Natural killer cell (primary cell): ENCODE results near the gene DDN. TPM values are rescaled to one million over a fixed set of nuclear protein-coding genes. Genes with fewer than 3 reads are reported as not detected.
A peak's percentile ranks its signal among the peaks of the same experiment; 100 is the strongest.

ENCODE experiments used
- ATAC-seq, 3 donors: fragments of 150-1000 bp in 2 of 3; fragments of 200-7000 bp in 1 of 3; cut with Tn5 transposase; 1 replicate in 1 of 3; 2 replicates in 2 of 3; pipeline ENCODE4 v1.10.0; 2021; ENCODE audit warnings: mild to moderate bottlenecking in 2 of 3, moderate library complexity in 2 of 3
- DNase-seq, 2 donors: peaks; one replicate each; pipeline versions ENCODE4 v3.0.0 to v3.0.0-alpha.2; 2013 to 2021; ENCODE audit warnings: mixed read lengths in 1 of 2
- H3K27ac ChIP-seq: one replicate; pipeline ENCODE4 v1.5.1; 2013; ENCODE audit warnings: mild to moderate bottlenecking, low read length
- H3K27me3 ChIP-seq: one replicate; pipeline ENCODE4 v1.6.1; 2013; ENCODE audit warnings: low read length; ENCODE audit not compliant: control insufficient read depth, insufficient read depth
- H3K36me3 ChIP-seq: one replicate; pipeline ENCODE4 v1.6.1; 2013; ENCODE audit warnings: low read length; ENCODE audit not compliant: control insufficient read depth, insufficient read depth
- H3K4me1 ChIP-seq: one replicate; pipeline ENCODE4 v1.6.1; 2013; ENCODE audit warnings: low read length; ENCODE audit not compliant: control insufficient read depth, insufficient read depth
- H3K4me3 ChIP-seq: one replicate; pipeline ENCODE4 v1.5.1; 2013; ENCODE audit warnings: low read length
- H3K9me3 ChIP-seq: one replicate; pipeline ENCODE4 v1.6.1; 2013; ENCODE audit warnings: low read length; ENCODE audit not compliant: control insufficient read depth, insufficient read depth
- H3K27ac Mint-ChIP-seq, 2 donors: one replicate each; pipeline ENCODE4 v1.8.0; 2022; ENCODE audit warnings: mild to moderate bottlenecking in 2 of 2, mixed read lengths in 2 of 2, moderate library complexity in 1 of 2
- H3K27me3 Mint-ChIP-seq, 2 donors: one replicate each; pipeline ENCODE4 v1.8.0; 2022; ENCODE audit warnings: low read depth in 2 of 2, mixed read lengths in 2 of 2
- H3K36me3 Mint-ChIP-seq: one replicate; pipeline ENCODE4 v1.8.0; 2022; ENCODE audit warnings: mixed read lengths
- H3K4me1 Mint-ChIP-seq, 2 donors: one replicate each; pipeline ENCODE4 v1.8.0; 2022; ENCODE audit warnings: mixed read lengths in 2 of 2
- H3K4me3 Mint-ChIP-seq: one replicate; pipeline ENCODE4 v1.8.0; 2022; ENCODE audit warnings: mild to moderate bottlenecking, moderate library complexity, mixed read lengths
- H3K9me3 Mint-ChIP-seq, 2 donors: one replicate each; pipeline ENCODE4 v1.8.0; 2022; ENCODE audit warnings: mixed read lengths in 2 of 2
- WGBS: methylation state at CpG from one replicate; pipeline ENCODE4 v1.1.7; 2013; ENCODE audit warnings: missing lambda C conversion rate; ENCODE audit not compliant: insufficient coverage; 5-methylcytosine and 5-hydroxymethylcytosine counted together
- intact Hi-C: fragments of 100-400 bp; cut with micrococcal nuclease; formaldehyde crosslinking; loops from one replicate; pipeline ENCODE4 v1.14.2; 2022
- total RNA-seq, 4 donors: library from RNA; stranded (reverse); fragments of 120-200 nt in 1 of 4; gene quantifications; one replicate each; pipeline versions ENCODE4 v1.2.3 to v1.2.4, GENCODE V29; 2013 to 2022
- TF ChIP-seq, protein P1 (sequence below): fragments of 200-600 bp; IDR thresholded peaks from one replicate; pipeline ENCODE4 v1.8.0; 2022; ENCODE audit warnings: antibody characterized with exemption

DDN gene
- total RNA-seq, 3 donors from 2014 or later (not counting 1 experiment from before 2014, with no cell fraction given): 1.1 to 3.4 (median 1.4) TPM

DNA sequence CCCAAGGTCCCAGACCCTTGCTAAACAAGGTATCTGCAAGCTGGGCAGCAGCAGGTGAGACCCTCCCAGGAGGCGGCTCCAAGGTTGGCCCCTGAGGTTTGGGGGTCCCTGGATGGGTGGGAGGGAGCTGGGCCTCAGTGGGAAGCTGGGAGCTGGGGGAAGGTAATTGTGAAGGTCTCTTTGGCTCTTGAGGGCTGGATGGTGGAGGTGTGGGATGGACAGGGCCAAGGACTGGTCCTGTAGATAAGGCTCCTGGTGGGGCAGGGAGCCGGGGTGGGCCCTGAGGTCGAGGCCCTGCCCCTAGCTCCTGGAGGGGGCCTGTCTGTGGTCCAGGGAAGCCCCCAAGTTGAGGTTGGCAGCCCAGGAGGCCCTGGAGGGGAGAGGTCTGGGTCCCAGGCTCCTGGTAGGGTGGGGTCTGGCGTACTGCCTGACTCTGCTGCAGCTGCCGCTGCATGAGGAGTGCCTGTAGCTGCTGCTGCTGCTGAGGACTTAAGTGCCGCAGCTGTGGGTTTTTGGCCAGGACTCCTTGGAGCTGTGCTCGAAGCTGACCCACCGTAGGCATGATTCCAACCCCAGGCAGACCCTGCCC lies 32.5 kb upstream of the DDN start:
- Mint-ChIP-seq H3K36me3 (no peaks in the 10 kb centered on the region), H3K9me3 (no peaks in the 10 kb centered on the region), H3K27me3 (no peaks in the 10 kb centered on the region), H3K4me1 (peaks cover 0 to 5% of the 10 kb centered on the region in 2 donors), H3K4me3 (no peak overlapping the region), H3K27ac (peak overlapping the region in 1 of 2 donors; percentile 38)
- H3K27me3 ChIP-seq: no peaks in the 10 kb centered on the region
- 96% methylated on average over 8 of the region's 8 CpGs for WGBS
- no peak overlapping the region for H3K4me3 ChIP-seq
- intact Hi-C loops: no loop called here
- no peak overlapping the region for H3K27ac ChIP-seq
- DNase-seq (no peak), ATAC-seq (no peak)
- no peaks in the 10 kb centered on the region for H3K9me3 ChIP-seq
- TF ChIP-seq, protein P1, sequence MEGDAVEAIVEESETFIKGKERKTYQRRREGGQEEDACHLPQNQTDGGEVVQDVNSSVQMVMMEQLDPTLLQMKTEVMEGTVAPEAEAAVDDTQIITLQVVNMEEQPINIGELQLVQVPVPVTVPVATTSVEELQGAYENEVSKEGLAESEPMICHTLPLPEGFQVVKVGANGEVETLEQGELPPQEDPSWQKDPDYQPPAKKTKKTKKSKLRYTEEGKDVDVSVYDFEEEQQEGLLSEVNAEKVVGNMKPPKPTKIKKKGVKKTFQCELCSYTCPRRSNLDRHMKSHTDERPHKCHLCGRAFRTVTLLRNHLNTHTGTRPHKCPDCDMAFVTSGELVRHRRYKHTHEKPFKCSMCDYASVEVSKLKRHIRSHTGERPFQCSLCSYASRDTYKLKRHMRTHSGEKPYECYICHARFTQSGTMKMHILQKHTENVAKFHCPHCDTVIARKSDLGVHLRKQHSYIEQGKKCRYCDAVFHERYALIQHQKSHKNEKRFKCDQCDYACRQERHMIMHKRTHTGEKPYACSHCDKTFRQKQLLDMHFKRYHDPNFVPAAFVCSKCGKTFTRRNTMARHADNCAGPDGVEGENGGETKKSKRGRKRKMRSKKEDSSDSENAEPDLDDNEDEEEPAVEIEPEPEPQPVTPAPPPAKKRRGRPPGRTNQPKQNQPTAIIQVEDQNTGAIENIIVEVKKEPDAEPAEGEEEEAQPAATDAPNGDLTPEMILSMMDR: no peak
- H3K36me3 ChIP-seq: peaks cover 64% of the 10 kb centered on the region
- no peaks in the 10 kb centered on the region for H3K4me1 ChIP-seq

DNA sequence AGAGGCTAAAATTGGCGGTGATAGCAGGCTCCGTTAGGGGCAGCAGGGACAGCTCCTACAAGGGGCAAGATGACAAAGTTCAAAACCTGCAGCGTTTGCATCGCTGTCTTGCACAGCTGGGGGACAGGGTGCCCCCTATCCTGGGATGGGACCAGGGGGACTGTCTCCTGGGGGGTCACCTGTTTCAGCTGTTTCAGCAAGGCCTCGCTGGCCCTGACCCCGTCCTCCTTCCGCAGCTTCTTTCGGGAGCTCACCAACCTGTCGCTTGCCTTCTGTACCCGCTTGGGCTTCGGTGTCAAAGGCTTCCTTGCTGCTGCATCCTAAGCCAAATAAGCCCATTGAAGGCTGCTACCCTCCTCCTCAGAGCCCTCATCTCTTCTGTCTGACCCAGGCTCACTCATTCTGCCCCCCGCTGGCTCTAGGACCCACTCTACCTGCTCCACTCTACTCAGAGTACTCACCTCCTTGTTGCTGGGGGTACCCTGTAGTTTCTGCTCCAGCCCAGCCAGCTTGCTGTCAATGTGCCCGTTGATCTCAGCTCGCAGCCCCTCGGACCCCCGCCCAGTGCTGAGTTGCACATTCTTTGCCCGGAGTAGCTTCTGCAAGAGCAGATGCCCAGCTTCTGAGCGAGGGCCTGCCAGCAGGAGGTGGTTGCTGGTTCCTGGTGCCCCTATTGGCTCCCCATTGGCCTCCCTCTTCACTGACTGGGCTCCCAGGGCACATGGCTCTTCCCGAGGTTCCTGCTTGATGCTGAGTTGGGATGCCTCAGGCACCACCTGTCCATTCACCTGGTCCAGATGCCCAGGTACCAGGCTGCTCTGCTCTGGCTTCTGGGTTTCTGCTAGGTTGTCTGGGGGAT lies 31.8 kb upstream of the DDN start:
- TF ChIP-seq, protein P1: no peak
- H3K27me3 Mint-ChIP-seq: no peaks in the 10 kb centered on the region
- ATAC-seq: no peak
- intact Hi-C loops: no loop called here
- Histone ChIP-seq H3K9me3 (no peaks in the 10 kb centered on the region), H3K27me3 (no peaks in the 10 kb centered on the region), H3K4me1 (no peaks in the 10 kb centered on the region), H3K27ac (no peak overlapping the region), H3K4me3 (no peak overlapping the region), H3K36me3 (peaks cover 71% of the 10 kb centered on the region)
- H3K4me1 Mint-ChIP-seq: peaks cover 0 to 5% of the 10 kb centered on the region in 2 donors
- H3K27ac Mint-ChIP-seq: peak overlapping the region in 1 of 2 donors; percentile 38
- no peaks in the 10 kb centered on the region for H3K9me3 Mint-ChIP-seq
- 97% methylated on average over 19 of the region's 19 CpGs for WGBS
- DNase-seq: no peak
- H3K36me3 Mint-ChIP-seq: no peaks in the 10 kb centered on the region
- H3K4me3 Mint-ChIP-seq: no peak overlapping the region

DNA sequence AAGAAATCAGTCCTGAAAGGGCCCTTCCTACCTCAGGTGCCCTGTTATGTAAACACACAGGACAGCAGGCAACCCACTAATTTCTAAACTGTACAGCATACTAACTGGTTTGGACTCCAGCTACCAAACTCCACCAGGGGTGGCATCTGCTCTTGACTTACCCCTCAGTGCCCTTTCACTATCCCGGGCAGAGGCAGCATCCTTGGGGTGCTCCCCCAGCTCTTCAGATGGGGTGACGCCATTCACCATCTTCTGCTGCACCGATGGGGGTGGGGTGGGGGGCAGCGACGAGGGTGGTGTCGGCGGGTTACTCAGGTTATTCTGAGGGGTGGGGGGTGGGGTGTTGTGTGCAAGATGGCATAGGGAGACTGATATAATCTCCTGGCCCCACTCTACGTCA lies 30.9 kb upstream of the DDN start:
- H3K9me3 ChIP-seq: no peaks in the 10 kb centered on the region
- no peak for ATAC-seq
- peaks cover 74% of the 10 kb centered on the region for H3K36me3 ChIP-seq
- no peaks in the 10 kb centered on the region for H3K9me3 Mint-ChIP-seq
- DNase-seq: no peak
- TF ChIP-seq, protein P1: no peak
- no peak overlapping the region for H3K27ac Mint-ChIP-seq
- 95% methylated on average over 5 of the region's 8 CpGs for WGBS
- peaks cover 0 to 5% of the 10 kb centered on the region in 2 donors for H3K4me1 Mint-ChIP-seq
- no peak overlapping the region for H3K27ac ChIP-seq
- no peaks in the 10 kb centered on the region for H3K27me3 Mint-ChIP-seq
- intact Hi-C loops: no loop called here
- no peaks in the 10 kb centered on the region for H3K4me1 ChIP-seq
- no peaks in the 10 kb centered on the region for H3K27me3 ChIP-seq
- no peak overlapping the region for H3K4me3 ChIP-seq
- no peak overlapping the region for H3K4me3 Mint-ChIP-seq
- H3K36me3 Mint-ChIP-seq: no peaks in the 10 kb centered on the region
